IMR-90 (cell line): Measurements from ENCODE around the gene EMID1. TPM values are rescaled to one million over a fixed set of nuclear protein-coding genes. Genes with fewer than 3 reads are reported as not detected.
A peak's percentile ranks its signal among the peaks of the same experiment; 100 is the strongest.

ENCODE experiments used
- ATAC-seq: fragments of 200-7000 bp; cut with Tn5 transposase; 2 replicates; pipeline ENCODE4 v1.9.1; 2020; ENCODE audit warnings: low read depth, mild to moderate bottlenecking, moderate library complexity
- BruUV-seq: library from RNA; stranded (reverse); fragments of 400-500 nt; replicated peaks from 2 replicates; lab custom pipeline; 2021; lab: Mats Ljungman, UMichigan
- CTCF ChIA-PET: fragments of 300-600 bp; formaldehyde crosslinking; extraction: SDS; loops from one replicate; lab custom pipeline; 2021; ENCODE audit warnings: antibody characterized with exemption; lab: Yijun Ruan, JAX
- POLR2A ChIA-PET: fragments of 300-600 bp; sonication (Branson Sonifier 250); formaldehyde crosslinking; loops from one replicate; lab custom pipeline; 2022; ENCODE audit warnings: antibody characterized with exemption; ENCODE audit not compliant: unreplicated experiment; lab: Charles Lee
- DNase-seq: peaks from one replicate; pipeline ENCODE4 v3.0.0; 2013
- H2AFZ ChIP-seq: replicated peaks from 2 replicates; pipeline ENCODE3; 2013; ENCODE audit warnings: low read length, mild to moderate bottlenecking; ENCODE audit not compliant: poor library complexity
- H2AK5ac ChIP-seq: 2 replicates; pipeline ENCODE4 v1.6.1; 2013; ENCODE audit warnings: low read depth, low read length, inconsistent platforms
- H2AK9ac ChIP-seq: replicated peaks from 2 replicates; pipeline ENCODE3; 2013; ENCODE audit warnings: mild to moderate bottlenecking, low read depth, low read length, moderate library complexity; ENCODE audit not compliant: poor library complexity
- H2BK120ac ChIP-seq: 2 replicates; pipeline ENCODE4 v1.6.1; 2013; ENCODE audit warnings: low read depth, low read length, inconsistent platforms
- H2BK15ac ChIP-seq: 3 replicates; pipeline ENCODE4 v1.6.1; 2013; ENCODE audit warnings: low read depth, low read length, inconsistent platforms
- H2BK20ac ChIP-seq: 2 replicates; pipeline ENCODE4 v1.6.1; 2013; ENCODE audit warnings: low read depth, mild to moderate bottlenecking, inconsistent platforms, low read length, moderate library complexity
- H2BK5ac ChIP-seq: 2 replicates; pipeline ENCODE4 v1.6.1; 2013; ENCODE audit warnings: mild to moderate bottlenecking, low read depth, low read length, inconsistent platforms; ENCODE audit not compliant: poor library complexity, severe bottlenecking
- H3K14ac ChIP-seq: replicated peaks from 2 replicates; pipeline ENCODE4 v1.6.1; 2013; ENCODE audit warnings: low read depth, low read length, inconsistent platforms
- H3K18ac ChIP-seq: 2 replicates; pipeline ENCODE4 v1.6.1; 2013; ENCODE audit warnings: low read depth, low read length, control low read depth
- H3K23ac ChIP-seq: 2 replicates; pipeline ENCODE4 v1.6.1; 2013; ENCODE audit warnings: low read depth, low read length, inconsistent platforms
- H3K27ac ChIP-seq: 2 replicates; pipeline ENCODE4 v1.5.1; 2013; ENCODE audit warnings: mild to moderate bottlenecking, control low read depth, low read length; ENCODE audit not compliant: insufficient read depth
- H3K27me3 ChIP-seq: 2 replicates; pipeline ENCODE4 v1.6.1; 2013; ENCODE audit warnings: low read length; ENCODE audit not compliant: control insufficient read depth, insufficient read depth
- H3K36me3 ChIP-seq: 2 replicates; pipeline ENCODE4 v1.6.1; 2013; ENCODE audit warnings: low read length, mixed read lengths; ENCODE audit not compliant: control insufficient read depth, insufficient read depth
- H3K4ac ChIP-seq: 2 replicates; pipeline ENCODE4 v1.6.1; 2013; ENCODE audit warnings: low read depth, low read length, inconsistent platforms
- H3K4me1 ChIP-seq: 2 replicates; pipeline ENCODE4 v1.6.1; 2013; ENCODE audit warnings: low read length, mixed read lengths; ENCODE audit not compliant: control insufficient read depth, insufficient read depth
- H3K4me2 ChIP-seq: 2 replicates; pipeline ENCODE4 v1.6.1; 2013; ENCODE audit warnings: low read depth, mild to moderate bottlenecking, control low read depth, low read length, moderate library complexity
- H3K4me3 ChIP-seq: 2 replicates; pipeline ENCODE4 v1.5.1; 2013; ENCODE audit warnings: low read depth, mild to moderate bottlenecking, control low read depth, low read length, moderate library complexity; ENCODE audit not compliant: insufficient read depth
- H3K56ac ChIP-seq: 2 replicates; pipeline ENCODE4 v1.6.1; 2013; ENCODE audit warnings: low read length, inconsistent platforms; ENCODE audit not compliant: insufficient read depth; ENCODE audit errors: extremely low read depth
- H3K79me1 ChIP-seq, 2 experiments: 2 replicates each; pipeline ENCODE4 v1.6.1; 2013; ENCODE audit warnings: low read length in 2 of 2, inconsistent platforms in 1 of 2, low read depth in 1 of 2
- H3K9ac ChIP-seq: 2 replicates; pipeline ENCODE4 v1.6.1; 2013; ENCODE audit warnings: low read depth, low read length, control low read depth
- H3K9me1 ChIP-seq: 2 replicates; pipeline ENCODE4 v1.6.1; 2013; ENCODE audit warnings: low read length, inconsistent platforms; ENCODE audit not compliant: insufficient read depth
- H3K9me3 ChIP-seq: 2 replicates; pipeline ENCODE4 v1.6.1; 2013; ENCODE audit warnings: low read length; ENCODE audit not compliant: control insufficient read depth, insufficient read depth
- H4K20me1 ChIP-seq: 2 replicates; pipeline ENCODE4 v1.6.1; 2013; ENCODE audit warnings: low read length, inconsistent platforms; ENCODE audit not compliant: insufficient read depth
- H4K5ac ChIP-seq: 2 replicates; pipeline ENCODE4 v1.6.1; 2013; ENCODE audit warnings: mild to moderate bottlenecking, low read depth, low read length, control low read depth
- H4K8ac ChIP-seq, 2 experiments: 2 replicates each; pipeline ENCODE4 v1.6.1; 2013; ENCODE audit warnings: low read depth in 2 of 2, low read length in 2 of 2, control low read depth in 1 of 2, inconsistent platforms in 1 of 2
- H4K91ac ChIP-seq: 2 replicates; pipeline ENCODE4 v1.6.1; 2013; ENCODE audit warnings: low read depth, low read length, inconsistent platforms; ENCODE audit not compliant: insufficient read depth
- BHLHE40 ChIP-seq: fragments of 150-350 bp; IDR thresholded peaks from 2 replicates; pipeline ENCODE4 v1.6.1; 2016; ENCODE audit warnings: mild to moderate bottlenecking, low read depth, low read length
- CEBPB ChIP-seq: IDR thresholded peaks from 2 replicates; pipeline ENCODE4 v1.6.1; 2012; ENCODE audit warnings: low read depth, low read length, improper control_type of control experiment
- CHD1 ChIP-seq: IDR thresholded peaks from 2 replicates; pipeline ENCODE4 v1.6.1; 2012; ENCODE audit warnings: low read depth, low read length, improper control_type of control experiment
- FOS ChIP-seq: fragments of 150-350 bp; IDR thresholded peaks from 2 replicates; pipeline ENCODE4 v1.6.1; 2016; ENCODE audit warnings: low read depth, low read length
- MAFK ChIP-seq: IDR thresholded peaks from 2 replicates; pipeline ENCODE4 v1.6.1; 2012; ENCODE audit warnings: low read depth, low read length, improper control_type of control experiment
- MXI1 ChIP-seq: IDR thresholded peaks from 2 replicates; pipeline ENCODE4 v1.6.1; 2012; ENCODE audit warnings: low read depth, mild to moderate bottlenecking, low read length, moderate library complexity, borderline replicate concordance
- NFE2L2 ChIP-seq: fragments of 150-350 bp; IDR thresholded peaks from 2 replicates; pipeline ENCODE4 v1.6.1; 2016; ENCODE audit warnings: low read depth, mild to moderate bottlenecking, low read length
- POLR2A ChIP-seq: IDR thresholded peaks from 2 replicates; pipeline ENCODE4 v1.6.1; 2012; ENCODE audit warnings: mild to moderate bottlenecking, low read depth, low read length
- RCOR1 ChIP-seq: IDR thresholded peaks from 2 replicates; pipeline ENCODE4 v1.6.1; 2012; ENCODE audit warnings: mild to moderate bottlenecking, low read length, improper control_type of control experiment; ENCODE audit not compliant: insufficient replicate concordance
- RFX5 ChIP-seq: IDR thresholded peaks from 2 replicates; pipeline ENCODE4 v1.8.0; 2012; ENCODE audit warnings: low read depth, mild to moderate bottlenecking, low read length, moderate library complexity
- SMC3 ChIP-seq: fragments of 150-350 bp; IDR thresholded peaks from 2 replicates; pipeline ENCODE4 v1.6.1; 2016; ENCODE audit warnings: low read depth, mild to moderate bottlenecking, antibody characterized with exemption, low read length, moderate library complexity
- USF2 ChIP-seq: fragments of 150-350 bp; IDR thresholded peaks from 2 replicates; pipeline ENCODE4 v1.6.1; 2017; ENCODE audit warnings: mild to moderate bottlenecking, antibody characterized with exemption, low read length, low read depth
- WGBS, 2 experiments: methylation state at CpG; one replicate each; pipeline versions ENCODE4 v1.1.5 to v1.1.7; 2013; ENCODE audit warnings: missing lambda C conversion rate in 2 of 2; ENCODE audit not compliant: insufficient read length in 1 of 2; ENCODE audit errors: extremely low coverage in 2 of 2; 5-methylcytosine and 5-hydroxymethylcytosine counted together
- dilution Hi-C: fragments of 300-500 bp; cut with HindIII; formaldehyde crosslinking; loops from one replicate; pipeline ENCODE4 v1.14.3; 2018; ENCODE audit warnings: low sequenced_read_pairs; ENCODE audit not compliant: unreplicated experiment
- in situ Hi-C: fragments of 300-500 bp; cut with MboI; formaldehyde crosslinking; loops from 3 replicates; pipeline ENCODE4 v1.14.3; 2019; ENCODE audit warnings: low sequenced_read_pairs, inconsistent platforms, mixed read lengths
- intact Hi-C: fragments of 100-400 bp; cut with micrococcal nuclease; formaldehyde crosslinking; loops from 2 replicates; pipeline ENCODE4 v1.10.0; 2022
- polyA plus RNA-seq, 3 experiments: library from polyadenylated mRNA; depleted of rRNA; stranded (reverse); fragments of >200 nt; gene quantifications; 2 replicates each; pipeline ENCODE4 v1.2.3, GENCODE V29; 2012; ENCODE audit warnings: low replicate concordance in 1 of 3
- total RNA-seq: library from RNA; depleted of rRNA; stranded (reverse); fragments of >200 nt; gene quantifications from 2 replicates; pipeline ENCODE4 v1.2.3, GENCODE V29; 2012

Gene EMID1
- total and polyA plus RNA-seq, 2 of the 4 experiments (the other 2 are of a cell fraction): 0.54 to 1.3 TPM

- Histone ChIP-seq H2AK5ac (peak within 1 kb of the TSS; percentile 99), H3K9ac (peak within 1 kb of the TSS; percentile 99), H3K27ac (peak within 1 kb of the TSS; percentile 98), H2AK9ac (peak within 1 kb of the TSS; percentile 100), H3K23ac (peak within 1 kb of the TSS; percentile 100), H3K27me3 (no peaks in the 10 kb centered on the region), H2AFZ (peak within 1 kb of the TSS; percentile 100), H2BK120ac (peak within 1 kb of the TSS; percentile 100), H3K36me3 (peaks cover 20% of the 10 kb centered on the region), H4K20me1 (peaks cover 45% of the 10 kb centered on the region), H3K4me2 (peak within 1 kb of the TSS; percentile 97), H3K9me1 (peaks cover 16% of the 10 kb centered on the region), H3K9me3 (no peaks in the 10 kb centered on the region), H2BK15ac (peak within 1 kb of the TSS; percentile 91; the same call in 2 of the 3 replicates), H3K79me1 (peaks cover 15 to 49% of the 10 kb centered on the region in 2 experiments; a peak in 3 of 4 replicates), H4K8ac (peak within 1 kb of the TSS; percentile 86 to 100), H3K4me1 (peaks cover 17% of the 10 kb centered on the region), H2BK20ac (peak within 1 kb of the TSS; percentile 100), H3K56ac (peak within 1 kb of the TSS; percentile 100), H4K5ac (peak within 1 kb of the TSS; percentile 99), H2BK5ac (peak within 1 kb of the TSS; percentile 99), H3K18ac (peak within 1 kb of the TSS; percentile 99), H3K4ac (peak within 1 kb of the TSS; percentile 100), H3K4me3 (peak within 1 kb of the TSS; percentile 75), H3K14ac (peak within 1 kb of the TSS; percentile 100), H4K91ac (peak within 1 kb of the TSS; percentile 100)
- ATAC-seq (peak; percentile 89), DNase-seq (peak; percentile 97)
- intact Hi-C loops: no loop called here
- ChIA-PET CTCF (no interaction called here), POLR2A (no interaction called here)
- dilution Hi-C loops: no loop called here
- in situ Hi-C loops: no loop called here
- BruUV-seq: no TSS peak
- 1% methylated on average over 31 of the region's 67 CpGs; no CpG with 5 or more reads in 1 of the 2 experiments for WGBS, 2 experiments
- TF ChIP-seq RFX5 (no peak), SMC3 (no peak), MAFK (peak; percentile 31; the same call in 1 of the 2 replicates), FOS (peak; percentile 55; the same call in 1 of the 2 replicates), POLR2A (peak; percentile 93), CEBPB (peak; percentile 74), RCOR1 (no peak), USF2 (peak; percentile 74), CHD1 (peak; percentile 99; the same call in 1 of the 2 replicates), NFE2L2 (peak; percentile 69), BHLHE40 (peak; percentile 99), MXI1 (peak; percentile 72; the same call in 1 of the 2 replicates)
These were observed 62.3 kb downstream of the EMID1 start, which contains the start of the genes EWSR1 and RHBDD3 for GRCh38 chr22:29267858-29268510. Gene EWSR1 (plus strand): TSS chr22:29268268. CDS start chr22:29268337, 69 bp downstream. Gene RHBDD3 (minus strand): TSS chr22:29267981. CDS start chr22:29265626, 2,355 bp downstream.
